Thyroid gland (tissue), 4 donors: ENCODE data around the gene C2CD2L. TPM values are rescaled to one million over a fixed set of nuclear protein-coding genes. Genes with fewer than 3 reads are reported as not detected.

Source experiments
- DNase-seq, 2 donors: peaks; one replicate each; pipeline ENCODE4 v3.0.0-alpha.2; 2019
- H3K27ac ChIP-seq, 3 donors: fragments of 200-600 bp; sonication (generic); 1 replicate in 2 of 3; 2 replicates in 1 of 3; pipeline ENCODE4 v1.5.1; 2016 to 2019; ENCODE audit warnings: mild to moderate bottlenecking in 1 of 3, moderate library complexity in 1 of 3
- H3K27me3 ChIP-seq: fragments of 200-600 bp; sonication (generic); one replicate; pipeline ENCODE4 v1.5.1; 2019
- H3K36me3 ChIP-seq, 2 donors: fragments of 200-600 bp; sonication (generic); one replicate each; pipeline ENCODE4 v1.5.1; 2016 to 2019
- H3K4me1 ChIP-seq, 2 donors: fragments of 200-600 bp; sonication (generic); one replicate each; pipeline ENCODE4 v1.5.1; 2017 to 2019
- H3K4me3 ChIP-seq, 3 donors: fragments of 200-600 bp; sonication (generic); replicated peaks in 1 of 3; 1 replicate in 2 of 3; 2 replicates in 1 of 3; pipeline ENCODE4 v1.5.1; 2016; ENCODE audit warnings: mild to moderate bottlenecking in 1 of 3
- H3K9me3 ChIP-seq: fragments of 200-600 bp; sonication (generic); one replicate; pipeline ENCODE4 v1.5.1; 2017
- POLR2A ChIP-seq, 2 donors: fragments of 450-650 bp; IDR thresholded peaks; one replicate each; pipeline ENCODE4 v1.6.1; 2017; ENCODE audit warnings: antibody characterized with exemption in 2 of 2, mild to moderate bottlenecking in 2 of 2, moderate library complexity in 1 of 2
- WGBS, 2 donors: methylation state at CpG; one replicate each; pipeline ENCODE4 v1.1.5; 2017; 5-methylcytosine and 5-hydroxymethylcytosine counted together
- intact Hi-C: fragments of 100-400 bp; cut with DNase I; formaldehyde crosslinking; loops from one replicate; pipeline ENCODE4 v1.15.1; 2023
- total RNA-seq, 4 donors: library from RNA; depleted of rRNA; stranded (reverse); fragments of >200 nt; gene quantifications; one replicate each; pipeline ENCODE4 v1.2.3, GENCODE V29; 2016
- TF ChIP-seq, protein P1 (sequence below), 6 experiments: fragments of 200-600 bp in 3 of 6; fragments of 450-650 bp in 3 of 6; sonication (generic) in 3 of 6; IDR thresholded peaks; one replicate each; pipeline ENCODE4 v1.5.1; 2016 to 2019; ENCODE audit warnings: antibody characterized with exemption in 6 of 6, mild to moderate bottlenecking in 2 of 6, inconsistent platforms in 1 of 6, moderate library complexity in 1 of 6

C2CD2L gene
- total RNA-seq, 4 donors from 2014 or later, result 6.7 to 8.9 (median 7.9) TPM

DNA sequence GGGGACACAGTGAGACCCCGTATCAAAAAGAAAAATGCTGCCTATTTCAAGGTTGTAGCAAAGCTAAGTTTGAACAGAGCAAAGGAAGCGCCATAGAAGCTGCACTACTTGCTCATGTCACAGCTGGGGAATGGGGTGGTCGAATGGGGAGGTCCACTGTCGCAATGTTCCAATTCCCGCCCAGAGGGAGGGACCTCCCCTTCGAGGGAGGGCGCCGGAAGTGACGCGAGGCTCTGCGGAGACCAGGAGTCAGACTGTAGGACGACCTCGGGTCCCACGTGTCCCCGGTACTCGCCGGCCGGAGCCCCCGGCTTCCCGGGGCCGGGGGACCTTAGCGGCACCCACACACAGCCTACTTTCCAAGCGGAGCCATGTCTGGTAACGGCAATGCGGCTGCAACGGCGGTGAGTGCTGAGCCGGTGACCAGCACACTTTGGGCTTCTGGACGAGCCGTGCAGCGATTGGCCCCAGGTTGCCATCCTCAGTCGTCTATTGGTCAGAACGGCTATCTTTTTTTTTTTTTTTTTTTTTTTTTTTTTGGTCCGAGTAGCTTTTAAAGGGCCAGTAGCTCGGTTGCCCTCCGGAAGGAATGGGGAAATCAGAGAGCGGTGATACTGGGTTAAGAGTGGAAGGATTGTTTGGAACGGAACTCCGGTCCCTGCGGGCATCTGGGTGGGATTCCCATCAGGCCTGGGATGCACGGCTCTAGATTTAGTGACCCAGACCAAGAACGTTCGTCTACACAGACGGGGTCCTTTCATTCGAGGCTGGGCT is 22.3 kb upstream of the C2CD2L start, which contains the start of gene HMBS:
TSS of gene HMBS (plus strand) at position 219 of the 774 bp plus-strand sequence. CDS start at position 372, 153 bp downstream.
- Histone ChIP-seq H3K27me3 (no peaks in the 10 kb centered on the region), H3K4me3 (peak within 1 kb of the TSS; percentile 12 to 54 (median 14)), H3K9me3 (no peaks in the 10 kb centered on the region), H3K36me3 (peaks cover 29% of the 10 kb centered on the region in 2 donors), H3K27ac (peak within 1 kb of the TSS; percentile 10 to 93 (median 87)), H3K4me1 (peaks cover 10 to 32% of the 10 kb centered on the region in 2 donors)
- peak; percentile 1 to 56 for TF ChIP-seq POLR2A (IDR thresholded peaks at IDR 0.05)
- TF ChIP-seq, protein P1, sequence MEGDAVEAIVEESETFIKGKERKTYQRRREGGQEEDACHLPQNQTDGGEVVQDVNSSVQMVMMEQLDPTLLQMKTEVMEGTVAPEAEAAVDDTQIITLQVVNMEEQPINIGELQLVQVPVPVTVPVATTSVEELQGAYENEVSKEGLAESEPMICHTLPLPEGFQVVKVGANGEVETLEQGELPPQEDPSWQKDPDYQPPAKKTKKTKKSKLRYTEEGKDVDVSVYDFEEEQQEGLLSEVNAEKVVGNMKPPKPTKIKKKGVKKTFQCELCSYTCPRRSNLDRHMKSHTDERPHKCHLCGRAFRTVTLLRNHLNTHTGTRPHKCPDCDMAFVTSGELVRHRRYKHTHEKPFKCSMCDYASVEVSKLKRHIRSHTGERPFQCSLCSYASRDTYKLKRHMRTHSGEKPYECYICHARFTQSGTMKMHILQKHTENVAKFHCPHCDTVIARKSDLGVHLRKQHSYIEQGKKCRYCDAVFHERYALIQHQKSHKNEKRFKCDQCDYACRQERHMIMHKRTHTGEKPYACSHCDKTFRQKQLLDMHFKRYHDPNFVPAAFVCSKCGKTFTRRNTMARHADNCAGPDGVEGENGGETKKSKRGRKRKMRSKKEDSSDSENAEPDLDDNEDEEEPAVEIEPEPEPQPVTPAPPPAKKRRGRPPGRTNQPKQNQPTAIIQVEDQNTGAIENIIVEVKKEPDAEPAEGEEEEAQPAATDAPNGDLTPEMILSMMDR (IDR thresholded peaks at IDR 0.05), result no peak
- WGBS, 2 donors, result 1% methylated on average over 27 to 42 of the region's 45 CpGs
- intact Hi-C loops, result no loop called here
- peak; percentile 90 to 93 for DNase-seq

DNA sequence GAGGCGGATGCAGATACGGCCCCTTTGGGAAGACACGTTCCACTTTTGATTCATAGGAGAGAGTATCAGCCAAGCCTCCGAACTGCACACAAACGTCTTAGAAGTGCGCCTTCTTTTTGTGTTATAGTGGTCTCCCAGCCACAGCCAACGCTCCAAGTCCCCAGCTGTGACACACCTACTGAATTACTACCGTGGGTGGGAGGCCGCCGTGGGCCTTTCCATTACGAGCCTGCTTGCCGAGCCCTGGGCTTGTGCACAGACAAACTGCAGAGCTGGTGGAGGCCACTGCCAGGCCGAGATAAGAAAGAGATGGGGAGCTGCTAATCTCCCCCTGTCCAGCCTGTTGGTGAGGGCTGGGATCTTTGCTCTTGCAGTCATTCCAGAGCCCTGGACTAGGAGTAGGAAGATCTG is 21.7 kb upstream of the C2CD2L start:
- TF ChIP-seq, protein P1 (IDR thresholded peaks at IDR 0.05), result no peak
- no peak for TF ChIP-seq POLR2A (IDR thresholded peaks at IDR 0.05)
- no peak for DNase-seq
- Histone ChIP-seq H3K27me3 (no peaks in the 10 kb centered on the region), H3K27ac (peak overlapping the region in 2 of 3 donors; percentile 87 to 93), H3K4me1 (peaks cover 10 to 32% of the 10 kb centered on the region in 2 donors), H3K4me3 (peak overlapping the region in 2 of 3 donors; percentile 13 to 54), H3K9me3 (no peaks in the 10 kb centered on the region), H3K36me3 (peaks cover 23% of the 10 kb centered on the region in 2 donors)
- intact Hi-C loops, result no loop called here
- WGBS, 2 donors, result 0 to 2% methylated on average over 12 to 13 of the region's 13 CpGs

DNA sequence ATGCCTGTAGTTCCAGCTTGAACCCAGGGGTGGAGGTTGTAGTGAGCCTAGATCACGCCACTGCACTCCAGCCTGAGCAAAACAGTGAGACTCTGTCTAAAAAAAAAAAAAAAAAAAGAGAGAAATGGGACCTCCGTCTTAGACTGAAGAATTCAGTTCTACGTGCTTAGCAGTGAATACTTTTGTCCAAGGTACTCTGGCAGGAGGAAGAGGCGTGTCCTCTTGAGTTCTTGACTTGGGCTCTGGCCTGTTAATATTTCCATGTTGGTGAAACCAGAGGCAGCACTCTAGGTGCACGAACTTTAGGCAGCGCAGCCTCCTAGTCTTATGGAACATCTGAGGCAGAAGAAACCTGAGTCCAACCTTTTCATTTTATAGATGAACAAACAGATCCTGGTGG is 20.0 kb upstream of the C2CD2L start:
- no peak overlapping the region for H3K27ac ChIP-seq
- H3K4me3 ChIP-seq, result no peak overlapping the region
- no peaks in the 10 kb centered on the region for H3K9me3 ChIP-seq
- WGBS, 2 donors, result 71% methylated on average over 6 of the region's 6 CpGs
- H3K4me1 ChIP-seq, result peaks cover 10 to 32% of the 10 kb centered on the region in 2 donors
- intact Hi-C loops, result no loop called here
- no peak for DNase-seq
- TF ChIP-seq, protein P1 (IDR thresholded peaks at IDR 0.05), result no peak
- no peak for TF ChIP-seq POLR2A (IDR thresholded peaks at IDR 0.05)
- peaks cover 6% of the 10 kb centered on the region in 2 donors for H3K36me3 ChIP-seq
- H3K27me3 ChIP-seq, result no peaks in the 10 kb centered on the region

DNA sequence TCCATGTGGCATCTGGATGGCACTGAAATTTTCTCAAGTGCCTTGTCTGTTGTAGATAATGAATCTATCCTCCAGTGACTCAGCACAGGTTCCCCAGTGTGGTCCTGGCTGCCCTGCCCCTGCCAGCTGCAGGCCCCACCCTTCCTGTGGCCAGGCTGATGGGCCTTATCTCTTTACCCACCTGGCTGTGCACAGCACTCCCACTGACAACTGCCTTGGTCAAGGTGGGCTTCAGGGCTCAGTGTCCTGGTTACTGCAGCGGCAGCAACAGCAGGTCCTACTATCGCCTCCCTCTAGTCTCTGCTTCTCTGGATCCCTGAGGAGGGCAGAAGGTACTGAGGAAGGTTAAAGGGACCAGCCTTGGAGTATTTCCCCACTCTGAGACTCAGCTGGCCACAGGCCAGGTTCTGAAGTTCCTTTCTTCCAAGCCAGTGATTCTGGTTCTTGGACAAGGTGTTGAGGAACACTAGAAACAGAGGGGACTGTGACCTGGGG is 19.4 kb upstream of the C2CD2L start:
- no peaks in the 10 kb centered on the region for H3K9me3 ChIP-seq
- H3K4me3 ChIP-seq, result no peak overlapping the region
- peak overlapping the region in 1 of 3 donors; percentile 30 for H3K27ac ChIP-seq
- 20 to 60% methylated on average over 1 to 2 of the region's 2 CpGs for WGBS, 2 donors
- H3K27me3 ChIP-seq, result no peaks in the 10 kb centered on the region
- peak; percentile 74 to 83 for DNase-seq
- no peaks in the 10 kb centered on the region for H3K36me3 ChIP-seq
- peaks cover 10 to 38% of the 10 kb centered on the region in 2 donors for H3K4me1 ChIP-seq
- intact Hi-C loops, result no loop called here
- TF ChIP-seq, protein P1 (IDR thresholded peaks at IDR 0.05), result no peak
- no peak for TF ChIP-seq POLR2A (IDR thresholded peaks at IDR 0.05)

DNA sequence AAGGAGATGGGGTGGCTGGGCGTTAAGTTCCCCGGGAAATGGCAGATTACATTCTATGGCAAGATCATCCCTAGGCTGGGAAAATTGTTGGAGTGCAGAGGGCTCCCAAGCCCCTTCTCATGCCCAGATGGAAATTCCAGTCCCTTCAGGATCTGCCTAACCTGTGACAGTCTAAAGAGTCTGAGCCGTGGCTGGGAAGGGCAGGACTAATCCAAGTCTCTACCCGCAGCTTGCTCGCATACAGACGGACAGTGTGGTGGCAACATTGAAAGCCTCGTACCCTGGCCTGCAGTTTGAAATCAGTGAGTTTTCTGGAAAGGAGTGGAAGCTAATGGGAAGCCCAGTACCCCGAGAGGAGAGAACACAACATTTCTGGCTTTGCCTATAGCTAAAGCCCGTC is 18.7 kb upstream of the C2CD2L start:
- TF ChIP-seq, protein P1 (IDR thresholded peaks at IDR 0.05), result no peak
- TF ChIP-seq POLR2A (IDR thresholded peaks at IDR 0.05), result no peak
- 93 to 95% methylated on average over 9 of the region's 9 CpGs for WGBS, 2 donors
- Histone ChIP-seq H3K27me3 (no peaks in the 10 kb centered on the region), H3K36me3 (no peaks in the 10 kb centered on the region), H3K9me3 (no peaks in the 10 kb centered on the region), H3K4me3 (no peak overlapping the region), H3K4me1 (peaks cover 16 to 44% of the 10 kb centered on the region in 2 donors), H3K27ac (peak overlapping the region in 1 of 3 donors; percentile 30)
- intact Hi-C loops, result no loop called here
- DNase-seq, result no peak
